ENCODE measurements around the gene DOCK11. TPM values are rescaled to one million over a fixed set of nuclear protein-coding genes. Genes with fewer than 3 reads are reported as not detected.

The DOCK11 gene
- total and polyA plus RNA-seq, 2 of the 4 experiments (the other 2 are of a cell fraction) = 3.9 to 13.1 TPM

DNA sequence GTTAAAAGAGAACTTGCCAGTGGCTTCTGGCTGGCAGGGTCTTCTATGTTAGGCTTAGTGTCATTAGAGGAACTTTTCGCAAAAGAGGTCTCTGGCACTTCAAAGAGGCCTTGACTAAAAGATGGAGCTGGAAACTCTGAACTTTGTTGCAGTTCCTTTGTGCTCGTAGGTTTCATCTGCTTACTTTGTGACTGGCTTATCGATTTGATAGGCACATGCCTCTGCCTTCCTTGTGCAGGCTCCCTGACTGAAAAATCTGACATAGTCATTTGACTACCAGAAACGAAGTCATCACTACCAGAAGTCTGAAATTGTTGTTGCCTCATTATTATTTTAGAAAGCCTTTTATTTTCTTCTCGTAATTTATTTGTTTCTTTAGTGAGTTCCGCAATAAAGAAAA, 137.9 kb downstream of the DOCK11 start:
- WGBS, 2 experiments (ENCODE audit: extremely low coverage in 2 of 2, insufficient read length in 1 of 2) = 79% methylated on average over 3 of the region's 6 CpGs; no CpG with 5 or more reads in 1 of the 2 experiments
- no peak overlapping the region for H3K9ac ChIP-seq (ENCODE audit: low read depth, low read length)
- H3K14ac ChIP-seq (replicated peaks; ENCODE audit: low read depth, low read length) = no peak overlapping the region
- no peak overlapping the region for H2BK120ac ChIP-seq (ENCODE audit: low read depth, low read length)
- H3K9me3 ChIP-seq (ENCODE audit: control insufficient read depth, insufficient read depth, low read length) = no peaks in the 10 kb centered on the region
- H3K4ac ChIP-seq (ENCODE audit: low read depth, low read length) = no peak overlapping the region
- no peaks in the 10 kb centered on the region for H3K79me1 ChIP-seq (ENCODE audit: low read depth in 1 of 2, low read length in 2 of 2)
- no peaks in the 10 kb centered on the region for H3K9me1 ChIP-seq (ENCODE audit: insufficient read depth, low read length)
- H3K4me2 ChIP-seq (ENCODE audit: low read depth, low read length) = no peak overlapping the region
- H4K91ac ChIP-seq (ENCODE audit: insufficient read depth, low read depth, low read length) = no peak overlapping the region
- no peak overlapping the region for H2BK15ac ChIP-seq (ENCODE audit: low read depth, low read length)
- H3K36me3 ChIP-seq (ENCODE audit: control insufficient read depth, insufficient read depth, low read length) = peaks cover 4% of the 10 kb centered on the region; the same call in 1 of the 2 replicates
- H4K8ac ChIP-seq (ENCODE audit: low read depth in 2 of 2, low read length in 2 of 2) = no peak overlapping the region
- H3K23ac ChIP-seq (ENCODE audit: low read depth, low read length) = no peak overlapping the region
- H2BK5ac ChIP-seq (ENCODE audit: low read depth, low read length, poor library complexity, severe bottlenecking) = no peak overlapping the region
- intact Hi-C loops (cut with micrococcal nuclease) = no loop called here
- H3K18ac ChIP-seq (ENCODE audit: low read depth, low read length) = no peak overlapping the region
- CTCF ChIA-PET = interaction anchor here (1.7 kb wide), 1 partner anchor 10 kb away, joined by 4 read pairs; no protein-coding TSS in a partner anchor
- no peak for ATAC-seq (ENCODE audit: low read depth)
- H3K4me3 ChIP-seq (ENCODE audit: insufficient read depth, low read depth, low read length) = no peak overlapping the region
- no peak overlapping the region for H4K5ac ChIP-seq (ENCODE audit: low read depth, low read length)
- in situ Hi-C loops (cut with MboI; ENCODE audit: low sequenced_read_pairs) = no loop called here
- no peak overlapping the region for H3K56ac ChIP-seq (ENCODE audit: extremely low read depth, insufficient read depth, low read length)
- no peak overlapping the region for H2AK9ac ChIP-seq (replicated peaks; ENCODE audit: low read depth, low read length, poor library complexity)
- H4K20me1 ChIP-seq (ENCODE audit: insufficient read depth, low read length) = no peaks in the 10 kb centered on the region; the same call in 1 of the 2 replicates
- no peak for DNase-seq
- H2AFZ ChIP-seq (replicated peaks; ENCODE audit: low read length, poor library complexity) = no peak overlapping the region
- no peak overlapping the region for H2BK20ac ChIP-seq (ENCODE audit: low read depth, low read length)
- H3K4me1 ChIP-seq (ENCODE audit: control insufficient read depth, insufficient read depth, low read length) = no peaks in the 10 kb centered on the region
- no peak overlapping the region for H3K27ac ChIP-seq (ENCODE audit: insufficient read depth, low read length)
- TF ChIP-seq MAFK (IDR thresholded peaks at IDR 0.05; ENCODE audit: low read depth, low read length) (no peak), MXI1 (IDR thresholded peaks at IDR 0.05; ENCODE audit: borderline replicate concordance, low read depth, low read length) (no peak), USF2 (IDR thresholded peaks at IDR 0.05; ENCODE audit: low read depth, low read length) (no peak), SMC3 (IDR thresholded peaks at IDR 0.05; ENCODE audit: low read depth, low read length) (no peak), RFX5 (IDR thresholded peaks at IDR 0.05; ENCODE audit: low read depth, low read length) (no peak)
- no peaks in the 10 kb centered on the region; the same call in 1 of the 2 replicates for H3K27me3 ChIP-seq (ENCODE audit: control insufficient read depth, insufficient read depth, low read length)
- POLR2A ChIA-PET (ENCODE audit: unreplicated experiment) = no interaction called here
- dilution Hi-C loops (cut with HindIII; ENCODE audit: low sequenced_read_pairs, unreplicated experiment) = no loop called here
- H2AK5ac ChIP-seq (ENCODE audit: low read depth, low read length) = no peak overlapping the region
- no TSS peak for BruUV-seq (replicated peaks)
